Epithelial cell of esophagus (primary cell): ENCODE data around the gene ILK.

Experiments
- DNase-seq: peaks from one replicate; pipeline ENCODE4 v3.0.0; 2010; ENCODE audit warnings: low read depth
- H3K4me3 ChIP-seq: 2 replicates; pipeline ENCODE4 v1.5.1; 2011; ENCODE audit warnings: mild to moderate bottlenecking, low read length, control low read depth
- CTCF ChIP-seq: IDR thresholded peaks from 2 replicates; pipeline ENCODE4 v1.5.1; 2011; ENCODE audit warnings: low read depth, mild to moderate bottlenecking, low read length, control low read depth, inconsistent platforms; ENCODE audit not compliant: insufficient read depth; ENCODE audit errors: missing control alignments

ILK gene

DNA sequence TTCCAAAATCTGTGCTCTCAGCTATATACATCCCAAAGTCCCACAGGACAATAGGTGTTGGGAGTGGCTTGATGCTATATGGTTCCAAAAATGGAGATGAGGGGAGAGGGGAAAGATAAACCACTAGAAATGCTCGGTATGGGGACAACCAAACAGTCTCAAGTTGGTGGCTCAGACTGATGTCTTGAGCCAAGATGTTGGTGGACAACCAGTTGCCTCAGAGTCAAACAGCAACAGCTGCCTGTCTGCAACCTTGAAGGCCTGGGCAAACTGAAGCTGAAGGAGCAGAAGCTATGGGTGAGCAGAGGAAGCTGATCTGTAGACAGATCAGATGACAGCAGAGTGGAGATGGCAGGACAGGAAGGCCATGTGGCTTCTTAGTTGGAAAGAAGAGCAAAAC is 4.1 kb upstream of the ILK start:
- no peak overlapping the region for H3K4me3 ChIP-seq
- TF ChIP-seq CTCF = no peak
- DNase-seq = no peak

GRCh38 chr11:6599881-6600390 is 3.6 kb upstream of the ILK start:
- no peak for DNase-seq
- no peak for TF ChIP-seq CTCF

DNA sequence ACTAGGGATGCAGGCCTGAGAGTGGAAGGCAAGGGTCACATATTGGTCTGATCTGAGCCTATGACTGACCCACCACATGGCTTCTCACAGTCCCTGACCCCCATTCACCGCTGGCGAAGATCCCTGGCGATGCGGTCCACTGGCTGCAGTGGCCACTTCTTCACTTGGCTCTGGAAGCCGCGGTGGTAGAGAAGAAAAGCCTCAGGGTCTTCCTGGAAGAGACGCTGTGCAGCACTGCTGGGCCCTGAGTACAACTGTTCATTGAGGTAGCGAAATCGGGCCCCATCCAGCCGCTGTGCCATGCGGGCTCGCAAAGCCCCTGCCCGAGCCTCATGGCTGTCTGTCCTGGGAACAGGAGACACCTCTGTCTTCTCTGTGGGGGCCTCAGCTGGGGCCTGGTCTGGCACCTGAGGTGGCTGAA is 2.5 kb upstream of the ILK start:
- no peak overlapping the region for H3K4me3 ChIP-seq
- DNase-seq = no peak
- no peak for TF ChIP-seq CTCF

More at GRCh38 chr11:6599881-6600390, 3.6 kb upstream of the ILK start:
- no peak overlapping the region for H3K4me3 ChIP-seq

GRCh38 chr11:6602096-6602940 is 1.3 kb upstream of the ILK start:
- peak overlapping the region; percentile 96 for H3K4me3 ChIP-seq
- DNase-seq = no peak
- no peak for TF ChIP-seq CTCF

- DNase-seq = peak; percentile 43
- H3K4me3 ChIP-seq = peak overlapping the region; percentile 96
- TF ChIP-seq CTCF = peak; percentile 5
These were observed 580 bp downstream of the ILK start for GRCh38 chr11:6604081-6604626.

GRCh38 chr11:6604790-6605189 is 1.2 kb downstream of the ILK start:
- H3K4me3 ChIP-seq = peak overlapping the region; percentile 96
- no peak for TF ChIP-seq CTCF
- no peak for DNase-seq
